Germinal center (tissue), 1 donor: ENCODE measurements around the gene METTL17.
"Not testable (repeated sequence)": the region's sequence is repeated elsewhere in the genome, so short reads cannot be mapped to it uniquely, and the experiment has no call there.

ENCODE experiments used
- DNase-seq: peaks from one replicate; pipeline ENCODE4 v3.0.0; 2012; ENCODE audit warnings: mixed read lengths, low spot score

Gene METTL17, protein sequence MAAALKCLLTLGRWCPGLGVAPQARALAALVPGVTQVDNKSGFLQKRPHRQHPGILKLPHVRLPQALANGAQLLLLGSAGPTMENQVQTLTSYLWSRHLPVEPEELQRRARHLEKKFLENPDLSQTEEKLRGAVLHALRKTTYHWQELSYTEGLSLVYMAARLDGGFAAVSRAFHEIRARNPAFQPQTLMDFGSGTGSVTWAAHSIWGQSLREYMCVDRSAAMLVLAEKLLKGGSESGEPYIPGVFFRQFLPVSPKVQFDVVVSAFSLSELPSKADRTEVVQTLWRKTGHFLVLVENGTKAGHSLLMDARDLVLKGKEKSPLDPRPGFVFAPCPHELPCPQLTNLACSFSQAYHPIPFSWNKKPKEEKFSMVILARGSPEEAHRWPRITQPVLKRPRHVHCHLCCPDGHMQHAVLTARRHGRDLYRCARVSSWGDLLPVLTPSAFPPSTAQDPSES

DNA sequence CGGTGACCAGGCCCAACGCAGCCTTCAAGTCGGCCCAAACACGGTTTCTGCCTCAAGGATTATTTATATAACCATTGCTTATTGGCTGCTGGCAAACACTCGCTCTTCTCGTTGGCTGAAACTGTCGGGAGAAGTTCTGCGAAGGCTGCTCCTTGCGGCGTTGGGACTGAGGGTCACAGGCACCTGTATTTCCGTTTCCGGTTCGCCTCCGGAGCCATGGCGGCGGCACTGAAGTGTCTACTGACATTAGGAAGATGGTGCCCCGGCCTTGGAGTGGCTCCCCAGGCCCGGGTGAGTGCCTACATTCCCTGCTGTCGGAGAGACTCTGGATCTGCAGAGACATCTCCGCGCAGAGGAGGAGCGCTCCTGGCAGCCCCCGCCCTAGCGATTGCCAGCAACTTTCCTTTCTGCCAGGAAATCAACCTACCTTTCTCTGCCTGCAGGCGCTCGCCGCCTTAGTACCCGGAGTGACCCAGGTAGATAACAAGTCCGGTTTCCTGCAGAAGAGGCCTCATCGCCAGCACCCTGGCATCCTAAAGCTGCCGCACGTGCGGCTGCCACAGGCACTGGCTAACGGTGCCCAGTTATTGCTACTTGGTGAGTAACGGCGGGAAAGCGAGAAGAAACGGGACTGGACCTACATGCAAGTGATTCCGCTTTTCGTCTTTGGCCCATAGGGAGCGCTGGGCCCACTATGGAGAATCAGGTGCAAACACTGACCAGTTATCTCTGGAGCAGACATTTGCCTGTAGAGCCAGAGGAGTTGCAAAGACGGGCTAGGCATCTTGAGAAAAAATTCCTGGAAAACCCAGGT lies at the start of gene METTL17:
Gene METTL17, plus strand, starts transcription at position 194 of the 814 bp plus-strand sequence. Its CDS starts 23 bp downstream, at position 217.
- DNase-seq: peak; percentile 91

DNA sequence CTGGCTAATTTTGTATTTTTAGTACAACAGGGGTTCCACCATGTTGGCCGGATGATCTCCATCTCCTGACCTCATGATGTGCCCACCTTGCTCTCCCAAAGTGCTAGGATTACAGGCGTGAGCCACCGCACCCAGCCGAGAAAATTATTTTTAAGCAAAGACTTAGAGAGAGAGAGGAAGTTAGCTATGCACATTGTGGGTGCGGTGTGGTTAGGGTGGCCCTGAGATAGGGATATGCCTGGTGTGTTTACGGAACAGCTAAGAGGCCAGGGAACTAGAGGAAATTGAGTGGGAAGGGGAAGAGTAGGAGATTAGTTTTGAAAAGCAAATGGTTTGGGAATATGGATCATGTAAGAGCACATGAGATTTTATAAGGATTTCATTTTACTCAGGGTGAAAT lies 44.6 kb upstream of the METTL17 start:
- DNase-seq: not testable (repeated sequence)

DNA sequence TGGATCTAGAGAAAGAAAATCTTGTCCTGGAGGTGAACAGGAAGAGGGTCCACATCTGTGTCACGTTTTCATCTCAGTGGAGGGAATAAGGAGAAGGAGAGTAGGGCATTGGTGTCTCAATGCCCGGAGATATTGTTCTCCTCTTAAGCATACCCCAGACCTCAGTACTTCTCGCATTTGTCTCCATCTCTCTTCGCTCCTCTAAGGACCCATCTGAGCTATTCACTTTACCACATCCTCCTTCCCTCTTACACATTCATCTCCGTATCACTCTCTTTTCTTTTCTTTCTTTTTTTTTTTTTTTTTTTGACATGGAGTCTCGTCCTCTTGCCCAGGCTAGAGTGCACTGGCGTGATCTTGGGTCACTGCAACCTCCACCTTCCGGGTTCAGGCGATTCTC lies 43.1 kb upstream of the METTL17 start:
- DNase-seq: not testable (repeated sequence)

DNA sequence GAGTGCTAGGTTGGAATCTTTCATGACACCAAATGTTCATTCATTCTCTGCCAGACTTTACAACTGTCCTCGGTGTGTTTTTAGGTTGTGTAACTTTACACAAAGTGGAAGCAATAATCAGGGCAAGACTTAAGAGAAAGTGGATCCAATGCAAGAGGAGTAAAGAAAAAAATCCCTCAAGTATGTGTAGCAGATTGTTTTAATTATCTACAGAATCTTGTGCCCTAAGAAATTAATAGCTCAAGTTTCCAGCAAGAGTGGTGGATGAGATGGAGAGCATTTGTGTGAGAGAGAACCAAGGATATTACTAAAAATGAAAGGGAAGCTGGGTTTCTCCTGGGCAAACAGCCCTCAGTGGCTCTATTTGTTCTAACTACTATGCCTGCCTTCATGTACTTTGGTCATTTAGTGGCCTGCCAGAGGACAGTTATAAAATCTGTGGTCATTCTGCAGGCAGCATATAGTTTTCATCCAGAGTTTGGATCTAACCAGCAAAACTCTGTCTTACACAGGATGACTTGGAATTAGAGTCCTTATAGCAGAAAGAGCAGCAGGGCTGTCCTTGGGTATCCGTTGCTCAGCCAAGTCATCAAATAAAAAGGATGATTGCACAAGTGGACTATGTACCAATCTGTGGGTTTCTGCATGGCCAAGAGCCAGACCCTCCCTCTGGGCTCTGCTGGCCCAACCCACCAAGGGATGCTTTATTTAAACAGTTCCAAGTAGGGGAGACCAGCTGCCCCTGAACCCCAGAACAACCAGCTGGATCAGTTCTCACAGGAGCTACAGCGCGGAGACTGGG lies 34.8 kb upstream of the METTL17 start, which contains the start of gene RNASE2:
Gene RNASE2, plus strand, starts transcription at position 752 of the 802 bp plus-strand sequence. CDS start 285 bp downstream, outside the sequence.
- DNase-seq: not testable (repeated sequence)

DNA sequence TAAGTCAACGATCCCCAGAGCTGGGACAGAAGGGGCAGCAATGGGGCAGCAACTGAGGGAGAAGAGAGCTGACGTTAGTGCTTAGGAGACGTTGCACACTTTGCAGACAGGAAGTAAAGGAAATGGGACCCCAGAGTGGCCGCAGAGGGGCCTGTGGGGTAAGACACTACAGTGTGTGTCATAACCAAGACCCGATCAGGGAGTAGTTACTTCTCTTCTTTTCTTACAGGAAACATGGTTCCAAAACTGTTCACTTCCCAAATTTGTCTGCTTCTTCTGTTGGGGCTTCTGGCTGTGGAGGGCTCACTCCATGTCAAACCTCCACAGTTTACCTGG lies 34.3 kb upstream of the METTL17 start:
- DNase-seq: not testable (repeated sequence)

DNA sequence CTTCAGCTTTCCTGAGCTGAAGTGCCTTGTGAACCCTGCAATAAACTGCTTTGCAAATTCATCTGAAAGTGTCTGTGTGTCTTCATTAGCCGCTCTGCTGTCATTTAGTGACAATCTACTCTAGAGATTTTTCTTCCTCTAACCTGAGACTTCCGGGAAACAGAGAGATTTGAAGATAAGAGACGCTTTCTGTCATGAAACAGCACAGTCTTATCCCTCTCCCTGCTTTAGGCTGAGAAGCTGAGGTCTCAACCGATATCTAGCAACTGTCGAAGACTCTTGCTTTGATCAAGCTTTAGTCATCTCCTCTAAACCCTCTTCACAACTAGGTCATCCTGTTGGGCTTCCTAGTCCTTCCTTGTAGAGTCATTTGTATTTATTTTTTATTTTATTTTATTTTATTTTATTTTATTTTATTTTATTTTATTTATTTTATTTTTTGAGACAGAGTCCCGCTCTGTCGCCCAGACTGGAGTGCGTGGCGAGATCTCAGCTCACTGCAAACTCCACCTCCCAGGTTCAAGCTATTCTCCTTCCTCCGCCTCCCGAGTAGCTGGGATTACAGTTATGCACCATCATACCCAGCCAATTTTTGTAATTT lies 33.3 kb upstream of the METTL17 start:
- DNase-seq: no peak

DNA sequence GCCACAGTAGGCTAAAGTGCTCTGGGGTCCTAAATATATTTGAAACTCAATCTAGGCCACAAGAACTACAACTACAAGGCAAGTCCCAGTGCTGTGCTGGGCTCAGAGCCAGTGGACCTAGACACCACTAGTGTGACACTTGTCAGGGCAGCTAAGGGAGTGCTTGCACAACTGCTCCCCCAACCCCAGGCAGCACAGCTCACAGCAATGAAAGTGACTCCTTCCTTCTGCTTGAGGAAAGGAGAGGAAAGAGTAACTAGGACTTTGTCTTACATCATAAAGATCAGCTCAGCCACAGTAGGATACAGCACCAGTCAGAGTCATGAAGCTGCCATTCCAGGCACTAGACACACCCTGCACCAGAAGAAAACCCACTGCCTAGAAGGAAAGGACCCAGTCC lies 30.8 kb upstream of the METTL17 start:
- DNase-seq: not testable (repeated sequence)

DNA sequence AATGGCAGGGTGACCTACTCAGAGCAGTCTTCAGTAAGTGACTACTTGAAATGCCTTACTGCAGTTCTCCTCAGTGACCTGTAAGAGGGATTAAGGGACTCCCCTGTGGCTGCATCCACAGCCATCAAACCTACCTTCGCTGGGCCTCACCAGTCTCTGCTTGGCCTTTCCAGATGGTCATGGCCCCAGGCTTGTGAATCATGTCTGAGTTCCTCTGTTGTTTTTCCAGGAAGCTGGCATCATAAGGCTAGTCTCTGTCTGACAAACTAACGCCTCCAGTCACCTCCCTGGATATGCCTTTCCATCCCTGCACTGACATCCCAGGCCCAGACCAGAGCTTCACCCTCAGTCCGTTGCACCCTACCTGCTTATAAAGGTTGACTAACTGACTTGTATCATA lies 20.4 kb upstream of the METTL17 start:
- no peak for DNase-seq

DNA sequence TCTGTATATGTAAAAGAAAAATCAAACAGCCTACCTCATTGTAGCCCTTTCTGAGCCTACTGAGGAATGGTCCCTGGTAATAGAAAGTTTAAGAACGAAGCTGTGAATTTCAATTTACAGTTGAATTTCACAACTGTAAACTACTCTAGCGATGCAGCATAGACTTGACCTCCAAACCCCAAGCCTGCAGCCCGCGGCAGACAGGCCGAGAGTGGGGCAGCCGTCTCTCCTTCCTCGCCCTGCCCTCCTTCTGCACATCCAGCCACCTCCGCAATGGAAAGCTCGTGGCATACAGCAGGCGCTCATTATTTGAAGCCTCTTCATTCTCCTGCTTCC lies 19.2 kb upstream of the METTL17 start:
- DNase-seq: no peak

DNA sequence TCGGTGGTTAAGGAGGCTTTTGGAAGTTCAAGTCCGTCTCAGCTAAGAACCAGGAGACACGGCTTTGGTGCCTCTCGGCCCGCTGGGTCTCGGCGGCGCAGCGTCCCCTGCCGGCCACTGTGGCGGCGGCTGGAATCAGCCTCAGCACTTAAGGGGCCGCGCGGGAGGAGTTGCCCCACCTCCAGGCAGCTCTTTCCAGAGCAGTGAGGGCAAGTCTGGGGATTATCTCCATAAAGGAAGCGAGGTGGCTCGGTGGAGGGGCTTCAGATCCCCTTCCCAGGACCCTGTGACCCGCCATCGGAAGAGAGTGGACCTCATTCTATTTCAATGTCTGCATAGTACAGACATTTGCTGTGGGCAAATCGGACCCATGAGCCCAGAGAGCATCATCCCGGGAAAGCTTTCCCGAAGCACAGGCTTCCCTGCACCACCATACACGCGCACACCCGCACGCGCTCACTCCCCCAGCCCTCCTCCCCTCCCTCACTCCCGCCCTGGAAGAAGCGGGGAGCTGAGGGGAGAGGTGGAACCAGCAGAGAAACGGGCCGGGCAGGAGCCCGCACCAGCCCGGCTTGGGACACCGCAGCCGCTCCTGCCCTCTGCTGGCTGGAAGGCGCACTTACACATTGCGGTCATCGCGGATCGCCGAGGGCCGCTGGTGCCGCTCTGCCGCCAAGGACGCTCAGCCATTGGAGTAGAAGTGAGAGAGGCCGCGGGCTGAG lies 18.6 kb upstream of the METTL17 start:
- DNase-seq: peak; percentile 86

DNA sequence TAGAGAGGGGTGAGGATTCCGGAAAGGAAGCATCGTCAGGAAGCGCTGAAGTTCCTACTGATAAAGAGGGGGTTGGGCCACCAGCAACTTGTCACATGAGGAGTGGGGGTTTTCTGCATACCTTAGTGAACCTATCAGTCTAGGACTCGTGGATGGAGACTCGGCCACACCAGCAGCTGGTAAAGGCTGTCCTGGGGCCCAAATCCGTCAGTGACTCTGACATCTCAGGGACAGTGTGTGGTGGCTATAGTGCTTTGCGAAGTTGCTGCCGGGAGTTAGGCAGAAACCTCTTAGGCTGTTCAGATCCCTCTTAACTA lies 18.1 kb upstream of the METTL17 start:
- DNase-seq: no peak

DNA sequence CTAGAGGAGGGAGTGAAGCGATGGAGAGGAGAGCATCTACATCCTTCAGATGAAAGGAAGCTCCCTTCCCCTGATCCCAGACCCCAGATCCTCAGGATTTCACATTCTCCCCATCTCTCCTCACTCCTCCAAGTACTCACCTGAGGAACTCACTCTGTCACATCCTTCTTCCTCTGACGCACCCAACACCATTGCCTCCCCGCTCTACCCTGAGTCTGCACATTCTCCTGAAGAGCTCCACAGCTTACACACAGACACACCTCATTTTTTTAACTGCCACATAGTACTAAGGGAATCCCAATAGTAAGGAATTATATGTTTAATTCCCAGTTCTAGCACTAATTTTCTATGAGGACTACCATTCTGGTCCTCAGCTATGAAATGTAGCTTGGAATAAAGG lies 16.3 kb upstream of the METTL17 start:
- no peak for DNase-seq

DNA sequence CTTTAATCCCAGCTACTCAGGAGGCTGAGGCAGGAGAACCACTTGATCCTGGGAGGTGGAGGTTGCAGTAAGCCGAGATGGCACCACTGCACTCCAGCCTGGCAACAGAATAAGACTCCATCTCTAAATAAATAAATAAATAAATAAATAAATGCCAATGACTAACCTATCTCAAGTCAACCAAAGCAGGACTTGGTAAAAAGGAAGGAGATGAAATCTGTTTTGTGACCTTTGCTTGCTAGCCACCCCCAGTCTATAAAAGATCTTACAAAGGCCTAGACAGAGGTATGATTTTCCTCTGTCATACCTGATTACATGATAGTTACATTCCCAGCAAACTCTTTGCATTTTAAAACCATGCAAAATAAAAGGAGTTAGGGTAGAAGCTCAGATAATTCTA lies 13.5 kb upstream of the METTL17 start:
- DNase-seq: no peak

DNA sequence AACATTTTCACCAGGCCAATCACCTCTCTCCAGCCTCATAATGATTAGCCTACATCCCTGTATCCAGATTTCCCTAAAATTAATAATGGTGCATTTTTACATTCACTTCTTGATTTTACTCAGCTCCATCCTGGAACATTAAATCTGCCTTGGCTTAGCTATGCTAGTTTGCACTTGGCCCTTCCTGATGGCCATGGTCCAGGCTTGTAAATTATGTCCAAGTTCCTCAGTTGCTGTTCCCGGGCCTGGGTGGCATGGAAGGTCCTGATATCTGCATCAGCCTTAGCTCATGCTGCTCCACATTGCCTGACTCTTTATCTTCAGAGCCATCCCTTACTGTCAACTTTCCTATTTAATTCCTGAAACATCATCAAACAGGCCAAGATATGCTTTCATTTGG lies 11.1 kb upstream of the METTL17 start:
- no peak for DNase-seq

DNA sequence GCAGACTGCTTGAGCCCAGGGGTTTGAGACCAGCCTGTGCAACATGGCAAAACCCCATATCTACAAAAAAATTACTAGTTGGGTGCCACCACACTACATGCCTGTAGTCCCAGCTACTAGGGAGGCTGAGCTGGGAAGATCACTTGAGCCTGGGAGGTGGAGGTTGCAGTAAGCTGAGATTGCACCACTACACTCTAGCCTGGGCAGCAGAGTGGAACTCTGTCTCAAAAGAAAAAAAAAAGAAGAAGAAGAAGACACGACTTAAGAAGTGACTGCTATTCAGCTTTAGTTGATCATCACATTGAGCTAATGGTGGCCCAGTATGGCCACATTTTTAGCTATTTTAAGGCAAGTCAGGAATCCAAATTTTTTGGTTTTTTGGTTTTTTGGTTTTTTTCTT lies 8.9 kb upstream of the METTL17 start:
- DNase-seq: no peak

DNA sequence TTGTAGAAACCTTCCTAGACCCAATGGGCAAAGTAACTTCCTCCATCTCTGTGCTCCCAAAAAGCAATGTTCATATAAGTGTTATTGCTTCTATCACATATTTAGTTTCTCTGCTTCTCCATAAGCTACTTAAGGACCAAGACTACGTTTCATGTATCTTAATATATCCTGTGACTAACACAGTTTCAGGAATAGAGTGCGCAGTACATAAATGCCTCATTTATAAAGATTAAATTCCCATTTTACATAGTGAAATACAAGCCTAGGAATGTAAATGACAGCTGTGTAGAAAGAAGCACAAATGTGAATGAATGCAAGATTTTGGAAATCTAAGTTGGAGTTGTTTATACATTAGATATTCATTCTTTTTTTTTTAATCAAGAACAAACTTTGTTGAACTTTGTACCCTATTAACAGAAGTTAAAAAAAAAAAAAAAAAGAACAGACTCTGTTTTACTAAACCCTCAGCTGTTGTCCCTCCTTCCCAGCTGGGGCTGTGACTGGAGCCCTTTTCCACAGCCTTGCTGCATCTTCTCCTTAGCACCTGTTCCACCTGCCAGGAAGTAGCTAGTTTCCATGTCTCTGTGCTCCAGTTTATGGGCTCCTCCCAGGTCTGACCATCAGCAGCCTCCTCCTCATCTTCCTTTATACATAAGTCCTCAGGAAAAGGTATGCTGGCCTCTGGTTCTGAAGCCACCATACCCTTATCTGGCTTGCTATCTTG lies 7.0 kb upstream of the METTL17 start:
- DNase-seq: no peak

DNA sequence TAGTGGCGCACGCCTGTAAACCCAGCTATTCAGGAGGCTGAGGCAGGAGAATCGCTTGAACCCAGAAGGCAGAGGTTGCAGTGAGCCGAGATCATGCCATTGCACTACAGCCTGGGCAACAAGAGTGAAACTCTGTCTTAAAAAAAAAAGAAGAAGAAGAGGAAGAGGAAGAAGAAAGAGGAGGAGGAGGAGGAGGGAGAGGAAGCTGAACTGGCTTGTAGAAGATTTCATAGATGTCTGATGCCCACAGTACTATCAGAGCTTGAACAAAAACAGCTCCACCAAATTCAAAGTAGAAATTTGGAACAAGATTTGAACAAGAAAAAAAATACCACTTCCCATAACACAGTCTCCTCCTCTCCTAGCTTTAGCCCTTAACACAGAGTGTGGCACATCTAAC lies 4.1 kb upstream of the METTL17 start:
- not testable (repeated sequence) for DNase-seq

DNA sequence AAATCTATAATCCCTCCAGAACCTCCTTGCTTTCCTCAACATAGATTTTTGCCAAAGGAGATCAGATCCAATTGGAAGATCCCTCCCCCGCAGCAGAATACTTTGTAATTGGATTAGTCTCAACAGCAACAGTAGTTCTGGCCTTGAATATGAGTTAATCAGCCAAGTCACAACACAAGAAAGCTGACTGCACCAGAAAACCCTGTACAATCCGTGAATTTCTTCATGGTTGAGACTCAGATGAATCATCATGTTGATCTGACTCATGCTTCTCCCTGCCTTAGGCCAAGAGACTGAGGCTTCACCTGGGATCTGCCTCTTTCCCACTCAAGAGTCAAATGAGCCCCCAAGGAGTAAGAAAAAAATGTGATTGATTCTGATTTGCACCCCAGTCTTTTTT lies 3.0 kb upstream of the METTL17 start:
- DNase-seq: no peak

DNA sequence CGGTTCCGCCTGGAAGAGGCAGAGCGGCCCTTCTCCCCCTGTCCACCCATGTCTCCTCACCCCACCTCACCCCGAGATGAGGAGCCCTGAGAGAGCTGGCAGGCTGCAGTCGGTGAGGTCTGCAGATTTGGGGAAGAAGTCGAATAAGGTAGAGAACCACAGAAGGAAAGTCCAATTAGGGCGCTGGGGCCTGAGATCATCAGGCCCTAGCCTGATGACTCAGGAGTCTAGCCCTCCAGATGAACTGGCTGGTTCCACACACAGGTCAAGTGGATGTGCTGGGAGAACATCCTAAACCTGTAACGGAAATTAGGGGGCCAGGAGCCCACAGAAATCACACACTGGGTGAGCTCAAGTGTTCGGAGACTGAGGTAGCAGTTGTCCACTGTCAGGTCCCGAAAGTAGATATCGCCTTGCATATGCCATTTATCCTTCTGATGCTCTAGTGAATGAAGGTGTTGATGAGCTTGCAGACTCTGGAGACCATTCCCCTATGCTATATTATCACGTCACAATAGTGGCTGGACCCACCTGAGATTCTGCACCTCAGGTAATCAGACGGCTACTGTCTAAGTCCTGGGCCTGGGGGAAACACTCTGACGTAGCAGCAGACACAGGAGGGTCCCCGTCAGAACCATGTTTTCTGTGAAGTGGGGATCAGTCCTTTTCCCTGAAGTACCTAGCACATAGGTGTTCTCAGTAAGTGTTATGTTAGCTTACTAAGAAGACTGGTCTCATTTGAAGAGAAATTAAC lies 886 bp upstream of the METTL17 start:
- no peak for DNase-seq

DNA sequence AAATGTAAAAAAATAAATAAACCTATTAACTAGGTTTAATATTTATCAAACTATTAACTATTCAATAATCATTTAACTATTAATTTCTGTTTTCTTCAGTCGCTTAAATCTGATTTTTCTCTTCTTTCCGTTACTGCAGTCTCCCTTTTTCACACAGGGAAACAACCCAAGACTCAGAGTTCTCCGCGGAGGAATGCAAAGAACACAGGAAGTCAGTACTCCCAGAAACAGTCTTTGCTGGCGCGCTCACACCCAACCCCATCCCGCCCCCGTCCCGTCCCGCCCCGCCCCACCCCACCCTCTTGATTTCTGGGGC lies 351 bp upstream of the METTL17 start:
- no peak for DNase-seq
